Activated B cell treated with CpG ODN at 0.5 μM for 24 hours (primary cell): Measurements from ENCODE around the gene SFXN5. TPM values are rescaled to one million over a fixed set of nuclear protein-coding genes. Genes with fewer than 3 reads are reported as not detected.

ENCODE experiments used
- ATAC-seq: fragments of 200-7000 bp; cut with Tn5 transposase; one replicate; pipeline ENCODE4 v1.10.0; 2021; ENCODE audit warnings: low read depth, mild to moderate bottlenecking, moderate library complexity
- CTCF ChIA-PET: fragments of 350-600 bp; sonication (Branson Sonifier 250); formaldehyde crosslinking; loops from one replicate; lab custom pipeline; 2021; ENCODE audit warnings: antibody characterized with exemption; lab: Charles Lee
- POLR2A ChIA-PET: fragments of 350-600 bp; sonication (Branson Sonifier 250); formaldehyde crosslinking; loops from one replicate; lab custom pipeline; 2021; ENCODE audit warnings: antibody characterized with exemption; lab: Charles Lee
- DNase-seq: peaks from one replicate; pipeline ENCODE4 v3.0.0; 2022
- H3K27ac Mint-ChIP-seq: one replicate; pipeline ENCODE4 v1.8.0; 2020; ENCODE audit warnings: mixed read lengths
- H3K27me3 Mint-ChIP-seq: one replicate; pipeline ENCODE4 v1.8.0; 2021; ENCODE audit warnings: mixed read lengths
- H3K36me3 Mint-ChIP-seq: one replicate; pipeline ENCODE4 v1.8.0; 2021; ENCODE audit warnings: low read depth, mixed read lengths
- H3K4me1 Mint-ChIP-seq: one replicate; pipeline ENCODE4 v1.8.0; 2021; ENCODE audit warnings: mixed read lengths
- H3K4me3 Mint-ChIP-seq: one replicate; pipeline ENCODE4 v1.8.0; 2020; ENCODE audit warnings: mild to moderate bottlenecking, mixed read lengths
- H3K9me3 Mint-ChIP-seq: one replicate; pipeline ENCODE4 v1.8.0; 2020; ENCODE audit warnings: mixed read lengths
- intact Hi-C: fragments of 100-400 bp; cut with micrococcal nuclease; formaldehyde crosslinking; loops from one replicate; pipeline ENCODE4 v1.15.1; 2024
- total RNA-seq: library from RNA; stranded (reverse); gene quantifications from 2 replicates; pipeline ENCODE4 v1.2.3, GENCODE V29; 2022
- TF ChIP-seq, protein P1 (sequence below): fragments of 200-600 bp; IDR thresholded peaks from one replicate; pipeline ENCODE4 v1.8.0; 2022; ENCODE audit warnings: antibody characterized with exemption, mild to moderate bottlenecking

SFXN5 gene
- total RNA-seq, 1 donor from 2014 or later = 13.9 TPM

DNA sequence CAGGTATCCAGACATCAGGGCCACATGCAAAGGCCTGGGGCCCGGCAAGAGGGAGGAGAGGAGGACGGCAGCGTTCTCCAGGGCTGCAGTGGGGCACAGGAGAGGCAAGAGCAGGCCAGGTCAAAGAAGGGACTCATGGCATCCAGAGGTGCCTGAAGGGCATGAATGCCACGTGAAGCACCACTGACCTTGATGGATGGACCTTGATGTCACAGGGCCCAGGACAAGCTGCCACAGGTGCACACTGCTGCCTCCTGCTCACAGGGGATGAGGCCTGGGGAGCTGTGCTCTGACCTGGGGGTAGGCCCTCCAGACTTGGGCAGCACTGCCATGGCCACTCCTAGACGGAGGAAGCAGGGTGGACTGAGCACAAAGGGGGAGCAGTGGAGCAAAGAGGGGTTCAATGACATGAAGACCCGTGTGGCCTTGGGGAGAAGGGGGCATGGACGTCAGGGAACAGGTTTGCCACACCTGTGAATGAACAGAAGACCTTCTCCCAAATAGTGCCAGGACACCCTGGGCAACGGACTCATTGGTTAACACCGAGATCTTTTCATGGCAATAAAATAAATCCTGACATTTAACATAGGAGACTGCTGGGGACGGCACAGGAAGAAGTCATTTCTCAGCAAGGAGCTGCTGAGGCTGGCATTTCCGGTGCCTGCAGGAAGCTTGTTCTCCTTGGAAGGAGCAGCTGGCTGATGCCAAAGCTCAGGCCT lies 88.6 kb downstream of the SFXN5 start:
- H3K36me3 Mint-ChIP-seq = no peaks in the 10 kb centered on the region
- DNase-seq (no peak), ATAC-seq (no peak)
- CTCF ChIA-PET = no interaction called here
- intact Hi-C loops = no loop called here
- H3K4me1 Mint-ChIP-seq = peaks cover 11% of the 10 kb centered on the region
- no peak overlapping the region for H3K27ac Mint-ChIP-seq
- no peaks in the 10 kb centered on the region for H3K27me3 Mint-ChIP-seq
- no peaks in the 10 kb centered on the region for H3K9me3 Mint-ChIP-seq
- TF ChIP-seq, protein P1, sequence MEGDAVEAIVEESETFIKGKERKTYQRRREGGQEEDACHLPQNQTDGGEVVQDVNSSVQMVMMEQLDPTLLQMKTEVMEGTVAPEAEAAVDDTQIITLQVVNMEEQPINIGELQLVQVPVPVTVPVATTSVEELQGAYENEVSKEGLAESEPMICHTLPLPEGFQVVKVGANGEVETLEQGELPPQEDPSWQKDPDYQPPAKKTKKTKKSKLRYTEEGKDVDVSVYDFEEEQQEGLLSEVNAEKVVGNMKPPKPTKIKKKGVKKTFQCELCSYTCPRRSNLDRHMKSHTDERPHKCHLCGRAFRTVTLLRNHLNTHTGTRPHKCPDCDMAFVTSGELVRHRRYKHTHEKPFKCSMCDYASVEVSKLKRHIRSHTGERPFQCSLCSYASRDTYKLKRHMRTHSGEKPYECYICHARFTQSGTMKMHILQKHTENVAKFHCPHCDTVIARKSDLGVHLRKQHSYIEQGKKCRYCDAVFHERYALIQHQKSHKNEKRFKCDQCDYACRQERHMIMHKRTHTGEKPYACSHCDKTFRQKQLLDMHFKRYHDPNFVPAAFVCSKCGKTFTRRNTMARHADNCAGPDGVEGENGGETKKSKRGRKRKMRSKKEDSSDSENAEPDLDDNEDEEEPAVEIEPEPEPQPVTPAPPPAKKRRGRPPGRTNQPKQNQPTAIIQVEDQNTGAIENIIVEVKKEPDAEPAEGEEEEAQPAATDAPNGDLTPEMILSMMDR = no peak
- POLR2A ChIA-PET = no interaction called here
- no peak overlapping the region for H3K4me3 Mint-ChIP-seq

GRCh38 chr2:72982219-72982618 lies 89.3 kb downstream of the SFXN5 start:
- Mint-ChIP-seq H3K9me3 (no peaks in the 10 kb centered on the region), H3K27me3 (no peaks in the 10 kb centered on the region), H3K4me3 (no peak overlapping the region), H3K4me1 (peaks cover 11% of the 10 kb centered on the region), H3K36me3 (no peaks in the 10 kb centered on the region), H3K27ac (no peak overlapping the region)
- intact Hi-C loops = no loop called here
- TF ChIP-seq, protein P1 = no peak
- CTCF ChIA-PET = no interaction called here
- ATAC-seq (no peak), DNase-seq (no peak)
- POLR2A ChIA-PET = no interaction called here

DNA sequence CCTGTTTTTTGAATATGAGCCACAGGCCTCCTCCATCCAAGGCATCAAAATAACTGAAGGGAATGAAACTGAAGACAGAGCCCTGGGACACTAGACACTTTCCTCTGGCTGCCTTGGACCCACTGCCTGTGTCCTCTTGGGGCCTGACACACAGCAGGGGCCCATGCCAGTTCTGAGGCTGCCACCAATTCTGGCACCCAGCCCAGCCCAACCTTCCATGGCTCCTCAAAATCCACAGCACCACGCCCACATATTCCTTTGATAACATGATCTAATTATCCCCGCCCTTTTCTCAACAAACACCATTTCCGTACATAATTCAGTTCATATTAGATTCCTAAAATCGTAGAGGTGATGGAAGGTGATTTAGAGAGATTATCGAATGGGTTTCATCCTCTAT lies 90.0 kb downstream of the SFXN5 start:
- no peaks in the 10 kb centered on the region for H3K9me3 Mint-ChIP-seq
- no peaks in the 10 kb centered on the region for H3K27me3 Mint-ChIP-seq
- no peak overlapping the region for H3K27ac Mint-ChIP-seq
- TF ChIP-seq, protein P1 = no peak
- H3K4me1 Mint-ChIP-seq = peaks cover 11% of the 10 kb centered on the region
- no peaks in the 10 kb centered on the region for H3K36me3 Mint-ChIP-seq
- no peak for ATAC-seq
- ChIA-PET POLR2A (no interaction called here), CTCF (interaction anchor here (1.4 kb wide), 1 partner anchor 11 kb away, joined by 5 read pairs; no protein-coding TSS in a partner anchor)
- DNase-seq = no peak
- no peak overlapping the region for H3K4me3 Mint-ChIP-seq
- intact Hi-C loops = no loop called here

- no peak overlapping the region for H3K4me3 Mint-ChIP-seq
- H3K27ac Mint-ChIP-seq = no peak overlapping the region
- peaks cover 11% of the 10 kb centered on the region for H3K4me1 Mint-ChIP-seq
- H3K36me3 Mint-ChIP-seq = no peaks in the 10 kb centered on the region
- POLR2A ChIA-PET = no interaction called here
- DNase-seq (no peak), ATAC-seq (no peak)
- H3K27me3 Mint-ChIP-seq = no peaks in the 10 kb centered on the region
- TF ChIP-seq, protein P1 = no peak
- no peaks in the 10 kb centered on the region for H3K9me3 Mint-ChIP-seq
- intact Hi-C loops = no loop called here
- CTCF ChIA-PET = interaction anchor here (1.1 to 1.4 kb wide), 2 partner anchors 11 to 196 kb away, joined by 3 to 5 read pairs; no protein-coding TSS in a partner anchor
Measured at GRCh38 chr2:72980535-72981217, 90.8 kb downstream of the SFXN5 start.

GRCh38 chr2:72979896-72980295 lies 91.6 kb downstream of the SFXN5 start:
- H3K9me3 Mint-ChIP-seq = no peaks in the 10 kb centered on the region
- no peaks in the 10 kb centered on the region for H3K27me3 Mint-ChIP-seq
- TF ChIP-seq, protein P1 = no peak
- ChIA-PET CTCF (interaction anchor here (1.1 to 1.4 kb wide), 2 partner anchors 12 to 197 kb away, joined by 3 to 5 read pairs; no protein-coding TSS in a partner anchor), POLR2A (no interaction called here)
- DNase-seq (no peak), ATAC-seq (peak; percentile 56)
- intact Hi-C loops = no loop called here
- H3K4me3 Mint-ChIP-seq = no peak overlapping the region
- no peak overlapping the region for H3K27ac Mint-ChIP-seq
- H3K36me3 Mint-ChIP-seq = no peaks in the 10 kb centered on the region
- H3K4me1 Mint-ChIP-seq = peaks cover 11% of the 10 kb centered on the region
